HCT116 (cell line): ENCODE data around the gene KCND3. TPM values are rescaled to one million over a fixed set of nuclear protein-coding genes. Genes with fewer than 3 reads are reported as not detected.

Experiments
- ATAC-seq: fragments of 200-7000 bp; cut with Tn5 transposase; 2 replicates; pipeline ENCODE4 v1.9.1; 2020; ENCODE audit warnings: mild to moderate bottlenecking, moderate library complexity
- BruUV-seq: library from RNA; stranded (reverse); fragments of 400-500 nt; replicated peaks from 2 replicates; lab custom pipeline; 2021; lab: Mats Ljungman, UMichigan
- CTCF ChIA-PET: fragments of 300-600 bp; sonication (Branson Sonifier 250); formaldehyde crosslinking; loops from one replicate; lab custom pipeline; 2021; ENCODE audit warnings: antibody characterized with exemption; lab: Charles Lee
- POLR2A ChIA-PET: fragments of 300-600, 350-600 bp; sonication (Branson Sonifier 250); formaldehyde crosslinking; loops from one replicate; lab custom pipeline; 2021; ENCODE audit warnings: antibody characterized with exemption; lab: Charles Lee
- RAD21 ChIA-PET, 2 experiments: fragments of 300-600 bp; sonication (Branson Sonifier 250); formaldehyde crosslinking; loops; one replicate each; lab custom pipeline; 2023; ENCODE audit warnings: low total read pairs in 2 of 2; ENCODE audit not compliant: uncharacterized antibody in 2 of 2, unreplicated experiment in 2 of 2, low non-redundant PET in 1 of 2; lab: Charles Lee
- DNase-seq: peaks from one replicate; pipeline ENCODE4 v3.0.0-alpha.2; 2010; ENCODE audit warnings: low read depth, low spot score
- H2AFZ ChIP-seq: fragments of 200-600 bp; shearing (Covaris generic), sonication (generic); 2 replicates; pipeline ENCODE4 v1.6.1; 2017; ENCODE audit warnings: low read depth, mixed run types, mixed read lengths, antibody characterized with exemption, low read length; ENCODE audit not compliant: poor library complexity, severe bottlenecking
- H3K27ac ChIP-seq: 2 replicates; pipeline ENCODE4 v1.5.1; 2012; ENCODE audit warnings: low read depth, low read length
- H3K27me3 ChIP-seq: fragments of 200-600 bp; sonication (generic); 2 replicates; pipeline ENCODE4 v1.6.1; 2016; ENCODE audit warnings: mixed run types, low read length, mixed read lengths; ENCODE audit not compliant: insufficient read depth
- H3K36me3 ChIP-seq, 2 experiments: fragments of 200-500 bp in 1 of 2; fragments of 200-600 bp in 1 of 2; sonication (Bioruptor generic) in 1 of 2; sonication (generic) in 1 of 2; 2 replicates each; pipeline versions ENCODE4 v1.5.1 to v1.6.1; 2014 to 2016; ENCODE audit warnings: low read length in 2 of 2, inconsistent platforms in 1 of 2, mixed read lengths in 1 of 2, mixed run types in 1 of 2; ENCODE audit not compliant: insufficient read depth in 2 of 2, control insufficient read depth in 1 of 2
- H3K4me1 ChIP-seq, 2 experiments: fragments of 200-600 bp in 1 of 2; sonication (generic) in 1 of 2; 2 replicates each; pipeline versions ENCODE4 v1.5.1 to v1.6.1; 2012 to 2017; ENCODE audit warnings: low read length in 2 of 2, inconsistent platforms in 1 of 2, mild to moderate bottlenecking in 1 of 2, mixed read lengths in 1 of 2, mixed run types in 1 of 2, moderate library complexity in 1 of 2; ENCODE audit not compliant: insufficient read depth in 2 of 2, control insufficient read depth in 1 of 2
- H3K4me2 ChIP-seq: fragments of 200-600 bp; sonication (generic); 2 replicates; pipeline ENCODE4 v1.6.1; 2017; ENCODE audit warnings: mixed run types, low read length, mixed read lengths
- H3K4me3 ChIP-seq, 2 experiments: fragments of 200-600 bp in 1 of 2; sonication (generic) in 1 of 2; replicated peaks in 1 of 2; 2 replicates each; pipeline ENCODE4 v1.5.1; 2011 to 2016; ENCODE audit warnings: low read length in 2 of 2, control low read depth in 1 of 2, low read depth in 1 of 2, mild to moderate bottlenecking in 1 of 2, mixed read lengths in 1 of 2, mixed run types in 1 of 2
- H3K79me2 ChIP-seq: fragments of 200-600 bp; sonication (generic); 2 replicates; pipeline ENCODE4 v1.6.1; 2017; ENCODE audit warnings: mild to moderate bottlenecking, mixed run types, low read length, moderate library complexity, mixed read lengths; ENCODE audit not compliant: insufficient read depth
- H3K9ac ChIP-seq: fragments of 200-600 bp; sonication (generic); 2 replicates; pipeline ENCODE4 v1.6.1; 2016; ENCODE audit warnings: low read length, mixed read lengths
- H3K9me2 ChIP-seq: fragments of 200-600 bp; sonication (generic), shearing (Covaris generic); 2 replicates; pipeline ENCODE4 v1.6.1; 2017; ENCODE audit warnings: mixed run types, mild to moderate bottlenecking, moderate library complexity; ENCODE audit not compliant: insufficient read depth
- H3K9me3 ChIP-seq, 2 experiments: fragments of 200-500 bp in 1 of 2; fragments of 200-600 bp in 1 of 2; sonication (Bioruptor generic) in 1 of 2; sonication (generic) in 1 of 2; 2 replicates each; pipeline ENCODE4 v1.6.1; 2014 to 2017; ENCODE audit warnings: low read length in 2 of 2, mixed read lengths in 2 of 2, inconsistent platforms in 1 of 2, low read depth in 1 of 2, mild to moderate bottlenecking in 1 of 2, mixed run types in 1 of 2, moderate library complexity in 1 of 2; ENCODE audit not compliant: control insufficient read depth in 1 of 2, insufficient read depth in 1 of 2
- H4K20me1 ChIP-seq: fragments of 200-600 bp; sonication (generic), shearing (Covaris generic); 2 replicates; pipeline ENCODE4 v1.6.1; 2017; ENCODE audit warnings: mixed run types, mild to moderate bottlenecking, moderate library complexity; ENCODE audit not compliant: insufficient read depth
- ATF3 ChIP-seq: IDR thresholded peaks from 2 replicates; pipeline ENCODE4 v1.6.1; 2012
- CBX3 ChIP-seq: IDR thresholded peaks from 2 replicates; pipeline ENCODE4 v1.6.1; 2012; ENCODE audit warnings: low read depth
- ELF1 ChIP-seq: IDR thresholded peaks from 2 replicates; pipeline ENCODE4 v1.6.1; 2012; ENCODE audit warnings: low read depth, borderline replicate concordance
- EZH2phosphoT487 ChIP-seq: fragments of 200-600 bp; IDR thresholded peaks from 2 replicates; pipeline ENCODE4 v1.6.1; 2018; ENCODE audit warnings: antibody characterized with exemption, borderline replicate concordance
- FOSL1 ChIP-seq: IDR thresholded peaks from 2 replicates; pipeline ENCODE4 v1.6.1; 2012; ENCODE audit warnings: low read depth
- POLR2A ChIP-seq: IDR thresholded peaks from 2 replicates; pipeline ENCODE4 v1.7.0; 2011; ENCODE audit warnings: borderline replicate concordance; ENCODE audit not compliant: insufficient read depth, insufficient read length; ENCODE audit errors: extremely low read depth
- RAD21 ChIP-seq: IDR thresholded peaks from 2 replicates; pipeline ENCODE4 v1.6.1; 2012; ENCODE audit warnings: low read depth, mild to moderate bottlenecking
- SIN3A ChIP-seq: IDR thresholded peaks from 2 replicates; pipeline ENCODE4 v1.6.1; 2012; ENCODE audit warnings: low read depth
- SP1 ChIP-seq: IDR thresholded peaks from 2 replicates; pipeline ENCODE4 v1.6.1; 2012; ENCODE audit warnings: low read depth
- ZNF274 ChIP-seq: fragments of 200-500 bp; sonication (Bioruptor generic); IDR thresholded peaks from 2 replicates; pipeline ENCODE4 v1.6.1; 2014; ENCODE audit warnings: mild to moderate bottlenecking, low read depth, low read length, inconsistent platforms
- intact Hi-C: fragments of 100-400 bp; cut with micrococcal nuclease; formaldehyde crosslinking; loops from 2 replicates; pipeline ENCODE4 v1.10.0; 2022
- total RNA-seq: library from RNA; stranded (reverse); gene quantifications from one replicate; pipeline ENCODE4 v1.2.1, GENCODE V29; 2021; ENCODE audit not compliant: unreplicated experiment
- TF ChIP-seq, protein P1 (sequence below), 3 experiments: fragments of 200-600 bp in 1 of 3; sonication (generic) in 1 of 3; IDR thresholded peaks in 2 of 3; conservative IDR thresholded peaks in 1 of 3; 2 replicates each; pipeline ENCODE4 v1.5.1; 2012 to 2017; ENCODE audit warnings: low read depth in 2 of 3, low read length in 2 of 3, antibody characterized with exemption in 1 of 3, borderline replicate concordance in 1 of 3, control low read depth in 1 of 3, mild to moderate bottlenecking in 1 of 3, mixed read lengths in 1 of 3, mixed run types in 1 of 3, moderate library complexity in 1 of 3; ENCODE audit not compliant: insufficient read depth in 1 of 3

The KCND3 gene
- total RNA-seq, 1 experiment from 2014 or later = 0.44 TPM

DNA sequence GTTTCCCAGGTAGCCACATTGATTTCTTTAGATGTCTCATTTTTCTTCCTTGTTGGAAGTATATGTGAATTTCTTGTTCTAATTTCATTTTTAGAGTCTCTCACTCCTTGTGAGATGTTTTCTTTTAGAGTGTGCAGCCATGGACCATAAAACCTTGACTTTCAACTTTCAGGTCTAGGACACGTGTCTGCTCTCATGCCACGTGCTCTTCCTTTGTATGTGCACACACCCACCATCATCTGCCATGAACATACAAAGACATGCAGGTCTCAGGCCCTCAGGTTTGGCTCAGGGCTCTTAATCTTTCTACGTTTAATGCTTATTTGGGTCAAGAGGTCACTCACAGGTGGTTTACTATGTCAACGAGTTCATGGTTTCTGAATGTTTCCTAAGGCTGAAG is 163.2 kb downstream of the KCND3 start:
- Histone ChIP-seq H3K9me2 (no peaks in the 10 kb centered on the region), H3K4me2 (no peak overlapping the region), H3K36me3 (no peaks in the 10 kb centered on the region), H3K9me3 (no peaks in the 10 kb centered on the region)
- POLR2A ChIA-PET = no interaction called here
- TF ChIP-seq EZH2phosphoT487 = no peak
- no peak for TF ChIP-seq SIN3A
- TF ChIP-seq SP1 = no peak
- TF ChIP-seq POLR2A = no peak
- TF ChIP-seq ZNF274 = no peak
- TF ChIP-seq FOSL1 = no peak
- no peak for TF ChIP-seq RAD21
- TF ChIP-seq CBX3 = no peak
- TF ChIP-seq ELF1 = no peak
- TF ChIP-seq, all 23 proteins: peak for 0
- RAD21 ChIA-PET = no interaction called here
- H3K9ac ChIP-seq = no peak overlapping the region
- CTCF ChIA-PET = no interaction called here
- H4K20me1 ChIP-seq = no peaks in the 10 kb centered on the region
- ATAC-seq (no peak), DNase-seq (no peak)
- H3K4me1 ChIP-seq = no peaks in the 10 kb centered on the region
- no TSS peak for BruUV-seq
- H3K27ac ChIP-seq = no peak overlapping the region
- no peaks in the 10 kb centered on the region for H3K79me2 ChIP-seq
- peaks cover 60% of the 10 kb centered on the region for H3K27me3 ChIP-seq
- no peak overlapping the region for H2AFZ ChIP-seq
- H3K4me3 ChIP-seq = no peak overlapping the region
- intact Hi-C loops = no loop called here

DNA sequence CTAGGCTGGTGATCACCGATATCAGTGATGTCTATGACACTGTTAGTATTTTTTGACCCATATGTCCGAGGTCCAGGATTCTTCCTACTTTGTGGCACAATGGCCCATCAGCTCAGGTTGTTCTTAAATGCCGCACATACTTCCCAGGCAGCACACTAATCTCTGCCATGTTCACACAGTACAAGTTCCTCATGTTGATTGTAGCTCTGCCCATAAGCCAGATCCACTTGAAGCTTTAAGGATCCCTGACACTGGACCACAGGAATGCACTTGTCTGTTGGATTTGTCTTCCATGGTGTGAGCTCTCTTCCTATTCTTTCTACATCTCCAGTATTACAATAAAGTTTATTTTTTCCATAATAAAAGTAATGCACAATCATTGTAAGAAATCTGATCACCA is 164.3 kb downstream of the KCND3 start:
- no peak for ATAC-seq
- Histone ChIP-seq H3K36me3 (no peaks in the 10 kb centered on the region), H3K4me1 (no peaks in the 10 kb centered on the region), H3K4me3 (no peak overlapping the region), H3K27ac (no peak overlapping the region), H2AFZ (no peak overlapping the region), H3K79me2 (no peaks in the 10 kb centered on the region), H3K4me2 (no peak overlapping the region), H3K27me3 (peaks cover 55% of the 10 kb centered on the region), H3K9ac (no peak overlapping the region), H4K20me1 (no peaks in the 10 kb centered on the region), H3K9me3 (no peaks in the 10 kb centered on the region)
- RAD21 ChIA-PET = no interaction called here
- CTCF ChIA-PET = no interaction called here
- intact Hi-C loops = no loop called here
- POLR2A ChIA-PET = no interaction called here
- no peak for DNase-seq
- TF ChIP-seq ZNF274 (no peak), ELF1 (no peak), SIN3A (no peak), ATF3 (no peak), RAD21 (no peak)
- TF ChIP-seq, protein P1, sequence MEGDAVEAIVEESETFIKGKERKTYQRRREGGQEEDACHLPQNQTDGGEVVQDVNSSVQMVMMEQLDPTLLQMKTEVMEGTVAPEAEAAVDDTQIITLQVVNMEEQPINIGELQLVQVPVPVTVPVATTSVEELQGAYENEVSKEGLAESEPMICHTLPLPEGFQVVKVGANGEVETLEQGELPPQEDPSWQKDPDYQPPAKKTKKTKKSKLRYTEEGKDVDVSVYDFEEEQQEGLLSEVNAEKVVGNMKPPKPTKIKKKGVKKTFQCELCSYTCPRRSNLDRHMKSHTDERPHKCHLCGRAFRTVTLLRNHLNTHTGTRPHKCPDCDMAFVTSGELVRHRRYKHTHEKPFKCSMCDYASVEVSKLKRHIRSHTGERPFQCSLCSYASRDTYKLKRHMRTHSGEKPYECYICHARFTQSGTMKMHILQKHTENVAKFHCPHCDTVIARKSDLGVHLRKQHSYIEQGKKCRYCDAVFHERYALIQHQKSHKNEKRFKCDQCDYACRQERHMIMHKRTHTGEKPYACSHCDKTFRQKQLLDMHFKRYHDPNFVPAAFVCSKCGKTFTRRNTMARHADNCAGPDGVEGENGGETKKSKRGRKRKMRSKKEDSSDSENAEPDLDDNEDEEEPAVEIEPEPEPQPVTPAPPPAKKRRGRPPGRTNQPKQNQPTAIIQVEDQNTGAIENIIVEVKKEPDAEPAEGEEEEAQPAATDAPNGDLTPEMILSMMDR (IDR thresholded peaks at IDR 0.05 in 2 of 3, conservative IDR thresholded peaks at IDR 0.05 in 1 of 3; ENCODE audit: borderline replicate concordance in 1 of 3, insufficient read depth in 1 of 3, low read depth in 2 of 3, low read length in 2 of 3) = no peak
- TF ChIP-seq, all 23 proteins: peak for 0
- BruUV-seq = no TSS peak
- H3K9me2 ChIP-seq = no peaks in the 10 kb centered on the region
